B cell (primary cell): ENCODE results near the gene PRKN.

Source experiments
- CTCF ChIP-seq: fragments of 200-600 bp; IDR thresholded peaks from one replicate; pipeline ENCODE4 v1.8.0; 2022; ENCODE audit warnings: antibody characterized with exemption, mild to moderate bottlenecking
- EZH2 ChIP-seq: IDR thresholded peaks from 2 replicates; pipeline ENCODE4 v1.6.1; 2012; ENCODE audit warnings: borderline replicate concordance, low read depth, mild to moderate bottlenecking, moderate library complexity, low read length; ENCODE audit not compliant: insufficient read depth, poor library complexity, severe bottlenecking

GRCh38 chr6:161701056-161701455 is 1026.5 kb downstream of the PRKN start:
- TF ChIP-seq CTCF (no peak), EZH2 (no peak)
